Osteoblast (primary cell): ENCODE results near the gene RFX8. TPM values are rescaled to one million over a fixed set of nuclear protein-coding genes. Genes with fewer than 3 reads are reported as not detected.

ENCODE experiments used
- DNase-seq: peaks from one replicate; pipeline ENCODE4 v3.0.0; 2011; ENCODE audit warnings: low spot score, mixed read lengths; ENCODE audit not compliant: insufficient read length; ENCODE audit errors: missing footprints
- H2AFZ ChIP-seq: 2 replicates; pipeline ENCODE4 v1.6.0; 2011; ENCODE audit warnings: mild to moderate bottlenecking, low read length
- H3K27ac ChIP-seq: 2 replicates; pipeline ENCODE4 v1.5.1; 2011; ENCODE audit warnings: mild to moderate bottlenecking, low read depth, low read length, moderate library complexity
- H3K27me3 ChIP-seq: 2 replicates; pipeline ENCODE4 v1.6.0; 2012; ENCODE audit warnings: mild to moderate bottlenecking, control low read depth, inconsistent platforms, low read length, moderate library complexity; ENCODE audit not compliant: insufficient read depth
- H3K36me3 ChIP-seq: 2 replicates; pipeline ENCODE4 v1.5.1; 2011; ENCODE audit warnings: mild to moderate bottlenecking, low read length, control low read depth, moderate library complexity; ENCODE audit not compliant: insufficient read depth
- H3K4me1 ChIP-seq: 2 replicates; pipeline ENCODE4 v1.5.1; 2011; ENCODE audit warnings: mild to moderate bottlenecking, low read length, control low read depth, moderate library complexity; ENCODE audit not compliant: insufficient read depth
- H3K4me2 ChIP-seq: 2 replicates; pipeline ENCODE4 v1.6.0; 2011; ENCODE audit warnings: mild to moderate bottlenecking, low read length; ENCODE audit not compliant: insufficient read depth
- H3K4me3 ChIP-seq: fragments of 200-600 bp; sonication (generic); 3 replicates; pipeline ENCODE4 v1.5.1; 2012; ENCODE audit warnings: mild to moderate bottlenecking, low read length, inconsistent platforms; ENCODE audit not compliant: insufficient read depth
- H3K79me2 ChIP-seq: 2 replicates; pipeline ENCODE4 v1.6.0; 2012; ENCODE audit warnings: mild to moderate bottlenecking, low read length, control low read depth, inconsistent platforms; ENCODE audit not compliant: insufficient read depth
- H3K9me3 ChIP-seq: 2 replicates; pipeline ENCODE4 v1.5.1; 2011; ENCODE audit warnings: low read depth, low read length, control low read depth
- H4K20me1 ChIP-seq: 2 replicates; pipeline ENCODE4 v1.6.0; 2012; ENCODE audit warnings: mild to moderate bottlenecking, low read length, control low read depth; ENCODE audit not compliant: insufficient read depth
- CTCF ChIP-seq: IDR thresholded peaks from 2 replicates; pipeline ENCODE4 v1.5.1; 2011; ENCODE audit warnings: mild to moderate bottlenecking, low read depth, low read length, moderate library complexity; ENCODE audit errors: extremely low read depth
- total RNA-seq: library from RNA; depleted of rRNA; stranded (reverse); fragments of >200 nt; gene quantifications from 2 replicates; pipeline ENCODE4 v1.2.3, GENCODE V29; 2012

Gene RFX8
- total RNA-seq, 1 donor: 7.6 TPM

- no peak for DNase-seq
- Histone ChIP-seq H3K79me2 (no peaks in the 10 kb centered on the region), H3K4me1 (no peaks in the 10 kb centered on the region), H3K9me3 (no peaks in the 10 kb centered on the region), H3K36me3 (peaks cover 23% of the 10 kb centered on the region), H3K4me2 (no peak overlapping the region), H2AFZ (no peak overlapping the region), H3K27me3 (no peaks in the 10 kb centered on the region), H3K4me3 (no peak overlapping the region), H4K20me1 (no peaks in the 10 kb centered on the region), H3K27ac (no peak overlapping the region)
- TF ChIP-seq CTCF: no peak
Observed at GRCh38 chr2:101408925-101409324, 66.0 kb downstream of the RFX8 start.

GRCh38 chr2:101405351-101405899 lies 69.5 kb downstream of the RFX8 start:
- Histone ChIP-seq H4K20me1 (no peaks in the 10 kb centered on the region), H3K4me1 (no peaks in the 10 kb centered on the region), H3K27ac (no peak overlapping the region), H3K27me3 (no peaks in the 10 kb centered on the region), H3K36me3 (peaks cover 20% of the 10 kb centered on the region), H3K79me2 (no peaks in the 10 kb centered on the region), H2AFZ (no peak overlapping the region), H3K9me3 (no peaks in the 10 kb centered on the region), H3K4me2 (no peak overlapping the region), H3K4me3 (no peak overlapping the region)
- no peak for TF ChIP-seq CTCF
- DNase-seq: no peak

- H3K27me3 ChIP-seq: no peaks in the 10 kb centered on the region
Observed at GRCh38 chr2:101403745-101404144, 71.2 kb downstream of the RFX8 start.

GRCh38 chr2:101402630-101403029 lies 72.3 kb downstream of the RFX8 start:
- no peak overlapping the region for H2AFZ ChIP-seq
- H3K27ac ChIP-seq: no peak overlapping the region
- TF ChIP-seq CTCF: no peak
- no peaks in the 10 kb centered on the region for H3K4me1 ChIP-seq
- DNase-seq: no peak
- no peak overlapping the region for H3K4me3 ChIP-seq
- H3K9me3 ChIP-seq: no peaks in the 10 kb centered on the region
- H3K4me2 ChIP-seq: no peak overlapping the region
- H3K79me2 ChIP-seq: no peaks in the 10 kb centered on the region
- H3K36me3 ChIP-seq: peaks cover 17% of the 10 kb centered on the region
- H3K27me3 ChIP-seq: no peaks in the 10 kb centered on the region
- no peaks in the 10 kb centered on the region for H4K20me1 ChIP-seq

More at GRCh38 chr2:101403745-101404144, 71.2 kb downstream of the RFX8 start:
- H3K4me3 ChIP-seq: no peak overlapping the region
- H3K4me2 ChIP-seq: no peak overlapping the region
- no peaks in the 10 kb centered on the region for H3K79me2 ChIP-seq
- no peak overlapping the region for H3K27ac ChIP-seq
- DNase-seq: no peak
- no peaks in the 10 kb centered on the region for H3K9me3 ChIP-seq
- no peak overlapping the region for H2AFZ ChIP-seq
- H3K4me1 ChIP-seq: no peaks in the 10 kb centered on the region
- TF ChIP-seq CTCF: no peak
- peaks cover 20% of the 10 kb centered on the region for H3K36me3 ChIP-seq
- H4K20me1 ChIP-seq: no peaks in the 10 kb centered on the region
